LNCAP (cell line): ENCODE measurements around the gene NMNAT2.

ENCODE experiments used
- CTCF ChIP-seq: fragments of 450-650 bp; IDR thresholded peaks from 2 replicates; pipeline ENCODE4 v1.5.1; 2017; ENCODE audit warnings: mild to moderate bottlenecking

Gene NMNAT2

GRCh38 chr1:183228347-183229220 is 189.6 kb downstream of the NMNAT2 start:
- TF ChIP-seq CTCF: peak; percentile 37

GRCh38 chr1:183227422-183228346 is 190.5 kb downstream of the NMNAT2 start:
- peak; percentile 76 for TF ChIP-seq CTCF

- TF ChIP-seq CTCF: no peak
Measured at GRCh38 chr1:183226963-183227362, 191.2 kb downstream of the NMNAT2 start.

GRCh38 chr1:183226361-183226760 is 191.8 kb downstream of the NMNAT2 start:
- no peak for TF ChIP-seq CTCF

GRCh38 chr1:183223467-183223866 is 194.7 kb downstream of the NMNAT2 start:
- no peak for TF ChIP-seq CTCF

- TF ChIP-seq CTCF: no peak
Measured at GRCh38 chr1:183222909-183223308, 195.3 kb downstream of the NMNAT2 start.

GRCh38 chr1:183219616-183220009 is 198.6 kb downstream of the NMNAT2 start:
- TF ChIP-seq CTCF: no peak
